ENCODE results near the gene NDUFV1. TPM values are rescaled to one million over a fixed set of nuclear protein-coding genes. Genes with fewer than 3 reads are reported as not detected.

The NDUFV1 gene
- polyA plus RNA-seq, 2 of the 4 experiments (the other 2 are of a cell fraction) = 95.1 to 163 TPM

GRCh38 chr11:67632982-67633755 is 26.4 kb downstream of the NDUFV1 start:
- no peak overlapping the region for H3K27ac ChIP-seq
- no peak for DNase-seq (ENCODE audit: low read depth in 1 of 2, low spot score in 1 of 2)
- ChIA-PET POLR2A (interaction anchor here (0.6 kb wide), 1 partner anchor 287 kb away, joined by 3 read pairs; no protein-coding TSS in a partner anchor), CTCF (interaction anchor here (0.9 to 14.1 kb wide), 4 partner anchors 14 to 50 kb away, joined by 3 to 181 read pairs (median 160); partner anchors contain the start of genes ACY3 and GSTP1)
- no peak overlapping the region for H3K4me3 ChIP-seq
- H3K4me1 ChIP-seq = peaks cover 6% of the 10 kb centered on the region; the same call in 2 of the 3 replicates
- FAIRE-seq = no peak
- H3K4me2 ChIP-seq = no peak overlapping the region
- ATAC-seq = no peak
- TF ChIP-seq TP53 (CRISPR knock-in tag; IDR thresholded peaks at IDR 0.05) (no peak), FOSL2 (IDR thresholded peaks at IDR 0.05) (no peak), FOSL2 (CRISPR knock-in tag; IDR thresholded peaks at IDR 0.05) (no peak), RAD21 (conservative IDR thresholded peaks at IDR 0.05 in 1 of 2, IDR thresholded peaks at IDR 0.05 in 1 of 2) (no peak)
- 88% methylated on average over 30 of the region's 30 CpGs for WGBS (ENCODE audit: missing lambda C conversion rate)
- H3K9me3 ChIP-seq = no peaks in the 10 kb centered on the region

- no peak overlapping the region for H3K27ac ChIP-seq
- H3K4me3 ChIP-seq = no peak overlapping the region
- H3K4me2 ChIP-seq = no peak overlapping the region
- ATAC-seq = no peak
- no peak for TF ChIP-seq FOSB (CRISPR knock-in tag; IDR thresholded peaks at IDR 0.05)
- no peak for TF ChIP-seq CHD2 (IDR thresholded peaks at IDR 0.05; ENCODE audit: low read length, partially characterized antibody)
- TF ChIP-seq MAFK (IDR thresholded peaks at IDR 0.05; ENCODE audit: partially characterized antibody) = no peak
- TF ChIP-seq MAZ (IDR thresholded peaks at IDR 0.05; ENCODE audit: borderline replicate concordance, low read depth, low read length) = no peak
- TF ChIP-seq CBX2 (IDR thresholded peaks at IDR 0.05; ENCODE audit: borderline replicate concordance, low read depth) = no peak
- TF ChIP-seq HOXB5 (CRISPR knock-in tag; IDR thresholded peaks at IDR 0.05) = no peak
- no peak for TF ChIP-seq TFCP2L1 (CRISPR knock-in tag; IDR thresholded peaks at IDR 0.05)
- TF ChIP-seq NFE2L2 (conservative IDR thresholded peaks at IDR 0.05; ENCODE audit: low read length) = no peak
- no peak for TF ChIP-seq PBX3 (IDR thresholded peaks at IDR 0.05)
- 81% methylated on average over 10 of the region's 22 CpGs for WGBS (ENCODE audit: missing lambda C conversion rate)
- DNase-seq (ENCODE audit: low read depth in 1 of 2, low spot score in 1 of 2) = no peak
- ChIA-PET POLR2A (no interaction called here), CTCF (interaction anchor here (0.7 to 14.1 kb wide), 4 partner anchors 14 to 104 kb away, joined by 3 to 181 read pairs (median 160); partner anchors contain the start of gene ACY3)
- H3K4me1 ChIP-seq = peaks cover 6% of the 10 kb centered on the region; the same call in 2 of the 3 replicates
- H3K9me3 ChIP-seq = no peaks in the 10 kb centered on the region
- FAIRE-seq = no peak
These were observed 27.1 kb downstream of the NDUFV1 start for GRCh38 chr11:67633758-67634365.

GRCh38 chr11:67634366-67635230 is 27.9 kb downstream of the NDUFV1 start:
- POLR2A ChIA-PET = no interaction called here
- DNase-seq (ENCODE audit: low read depth in 1 of 2, low spot score in 1 of 2) = no peak
- CTCF ChIA-PET = interaction anchor here (0.7 to 14.1 kb wide), 9 partner anchors 13 to 105 kb away, joined by 3 to 181 read pairs (median 18); partner anchors contain the start of gene ACY3
- TF ChIP-seq RFX5 (IDR thresholded peaks at IDR 0.05) (no peak), FOSL2 (IDR thresholded peaks at IDR 0.05) (no peak), FOSL2 (CRISPR knock-in tag; IDR thresholded peaks at IDR 0.05) (no peak), REST (IDR thresholded peaks at IDR 0.05) (no peak), ATOH8 (CRISPR knock-in tag; IDR thresholded peaks at IDR 0.05; ENCODE audit: low read depth) (no peak), EHMT2 (IDR thresholded peaks at IDR 0.05; ENCODE audit: low read depth) (no peak), CTCF (IDR thresholded peaks at IDR 0.05) (no peak), RNF2 (IDR thresholded peaks at IDR 0.05; ENCODE audit: borderline replicate concordance, low read depth) (no peak), ELK1 (IDR thresholded peaks at IDR 0.05; ENCODE audit: low read depth, low read length) (no peak)

More at GRCh38 chr11:67634366-67635230, 27.9 kb downstream of the NDUFV1 start:
- Histone ChIP-seq H3K27ac (no peak overlapping the region), H3K4me2 (no peak overlapping the region), H3K4me1 (peaks cover 6% of the 10 kb centered on the region; the same call in 2 of the 3 replicates), H3K9me3 (no peaks in the 10 kb centered on the region), H3K4me3 (no peak overlapping the region)
- ATAC-seq = no peak
- FAIRE-seq = no peak
- whole genome bisulfite sequencing (ENCODE audit: missing lambda C conversion rate) = 64% methylated on average over 8 of the region's 20 CpGs
